ENCODE measurements around the gene EPHB2. TPM values are rescaled to one million over a fixed set of nuclear protein-coding genes. Genes with fewer than 3 reads are reported as not detected.

EPHB2 gene
- total and polyA plus RNA-seq, 8 donors, result 0.13 to 88.1 (median 2.6) TPM; not detected in 1

DNA sequence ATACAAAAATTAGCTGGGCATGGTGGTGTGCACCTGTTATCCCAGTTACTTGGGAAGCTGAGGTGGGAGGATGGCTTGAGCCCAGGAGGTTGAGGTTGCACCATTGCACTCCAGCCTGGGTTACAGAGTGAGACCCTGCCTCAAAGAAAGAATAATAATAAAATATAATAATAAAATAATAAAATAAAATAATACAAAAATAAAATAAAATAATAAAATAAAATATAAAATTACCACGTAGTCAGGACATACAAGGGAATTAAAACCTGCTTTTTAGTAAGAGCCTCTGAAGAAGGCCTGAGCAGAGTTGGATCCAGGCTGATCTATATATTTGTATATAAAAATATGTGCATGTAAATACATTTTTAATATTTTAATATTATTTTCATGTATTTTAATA lies 41.7 kb downstream of the EPHB2 start:
- intact Hi-C loops (cut with DNase I; ENCODE audit: low total_unique reads), result no loop called here
- 91 to 96% (median 95%) methylated on average over 1 of the region's 1 CpG for WGBS, 5 donors
- H3K4me1 ChIP-seq, result peaks cover 11 to 27% (median 17%) of the 10 kb centered on the region in 4 donors

DNA sequence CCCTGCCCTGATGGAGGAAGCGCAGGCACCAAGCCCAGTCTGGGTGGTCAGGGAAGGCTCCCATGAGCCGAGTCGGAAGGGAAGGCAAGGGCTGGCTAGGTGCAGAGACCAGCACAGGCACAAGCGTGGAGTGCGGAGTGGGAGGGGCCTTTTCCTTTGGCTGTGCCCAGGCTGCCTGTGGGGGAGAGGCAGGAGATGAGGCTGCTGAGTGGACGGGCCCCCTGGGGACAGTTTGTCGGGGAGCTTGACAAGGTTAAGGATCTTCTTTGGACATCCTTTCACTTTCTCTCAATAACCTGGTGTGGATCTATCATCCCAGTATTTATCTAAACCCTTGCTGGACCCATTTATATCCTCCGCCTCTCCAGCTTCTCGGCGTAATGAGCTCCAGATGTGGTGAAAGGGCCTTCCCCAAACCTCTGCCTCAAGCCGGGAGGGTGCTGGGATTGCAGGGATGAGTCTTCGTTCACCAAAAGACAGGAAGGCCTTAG lies 42.9 kb downstream of the EPHB2 start:
- H3K27me3 ChIP-seq, result peaks cover 0 to 6% (median 0%) of the 10 kb centered on the region in 3 donors
- TF ChIP-seq POLR2AphosphoS5 (IDR thresholded peaks at IDR 0.05) (no peak), EP300 (IDR thresholded peaks at IDR 0.05) (no peak), CTCF (IDR thresholded peaks at IDR 0.05) (no peak), POLR2A (IDR thresholded peaks at IDR 0.05) (no peak)
- no peak overlapping the region for H3K4me3 ChIP-seq
- DNase-seq, result peak in 1 of 2 donors; percentile 60
- no peaks in the 10 kb centered on the region for H3K9me3 ChIP-seq
- peak overlapping the region in 1 of 5 donors; percentile 13 for H3K27ac ChIP-seq
- 74 to 84% (median 83%) methylated on average over 12 of the region's 12 CpGs for WGBS, 5 donors
- H3K36me3 ChIP-seq, result no peaks in the 10 kb centered on the region
- intact Hi-C loops (cut with DNase I; ENCODE audit: low total_unique reads), result no loop called here
- H3K4me1 ChIP-seq, result peaks cover 11 to 27% (median 17%) of the 10 kb centered on the region in 4 donors

More for the DNA sequence above, 41.7 kb downstream of the EPHB2 start:
- H3K9me3 ChIP-seq, result no peaks in the 10 kb centered on the region
- no peaks in the 10 kb centered on the region for H3K36me3 ChIP-seq
- no peak overlapping the region for H3K27ac ChIP-seq
- no peak overlapping the region for H3K4me3 ChIP-seq
- peaks cover 0 to 6% (median 0%) of the 10 kb centered on the region in 3 donors for H3K27me3 ChIP-seq
- TF ChIP-seq CTCF (IDR thresholded peaks at IDR 0.05) (no peak), POLR2AphosphoS5 (IDR thresholded peaks at IDR 0.05) (no peak), POLR2A (IDR thresholded peaks at IDR 0.05) (no peak), EP300 (IDR thresholded peaks at IDR 0.05) (no peak)
- no peak for DNase-seq

GRCh38 chr1:22754106-22754768 lies 43.6 kb downstream of the EPHB2 start:
- 78 to 85% (median 81%) methylated on average over 7 to 10 of the region's 10 CpGs for WGBS, 5 donors
- intact Hi-C loops (cut with DNase I; ENCODE audit: low total_unique reads), result no loop called here
- H3K4me3 ChIP-seq, result no peak overlapping the region
- no peaks in the 10 kb centered on the region for H3K9me3 ChIP-seq
- H3K27me3 ChIP-seq, result peaks cover 0 to 6% (median 0%) of the 10 kb centered on the region in 3 donors
- no peaks in the 10 kb centered on the region for H3K36me3 ChIP-seq
- peaks cover 11 to 26% (median 17%) of the 10 kb centered on the region in 4 donors for H3K4me1 ChIP-seq
- TF ChIP-seq CTCF (IDR thresholded peaks at IDR 0.05), result no peak
- no peak for TF ChIP-seq POLR2A (IDR thresholded peaks at IDR 0.05)
- TF ChIP-seq EP300 (IDR thresholded peaks at IDR 0.05), result no peak
- no peak for TF ChIP-seq POLR2AphosphoS5 (IDR thresholded peaks at IDR 0.05)
- DNase-seq, result no peak
- peak overlapping the region in 1 of 5 donors; percentile 13 for H3K27ac ChIP-seq

DNA sequence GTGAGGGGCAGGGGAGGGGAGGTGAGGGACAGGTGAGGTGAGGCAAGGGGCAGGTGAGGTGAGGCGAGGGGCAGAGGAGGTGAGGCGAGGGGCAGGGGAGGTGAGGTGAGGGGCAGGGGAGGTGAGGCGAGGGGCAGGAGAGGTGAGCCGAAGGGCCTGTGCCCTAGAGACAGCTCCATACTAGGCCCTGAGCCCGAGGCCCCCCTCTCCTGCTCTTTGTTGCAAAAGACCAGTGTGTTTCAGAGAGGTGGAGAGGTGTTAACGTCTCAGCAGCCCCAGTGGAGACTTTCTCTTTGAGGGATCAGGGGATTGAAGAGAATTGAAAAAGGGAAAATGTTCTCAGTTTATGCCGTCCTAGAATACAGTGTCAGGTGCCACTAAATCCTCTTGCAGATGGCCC lies 44.2 kb downstream of the EPHB2 start:
- Histone ChIP-seq H3K36me3 (no peaks in the 10 kb centered on the region), H3K9me3 (no peaks in the 10 kb centered on the region), H3K4me1 (peaks cover 11 to 20% (median 17%) of the 10 kb centered on the region in 4 donors), H3K27ac (no peak overlapping the region), H3K4me3 (no peak overlapping the region), H3K27me3 (peaks cover 0 to 6% (median 0%) of the 10 kb centered on the region in 3 donors)
- WGBS, 5 donors, result 61 to 73% (median 66%) methylated on average over 7 of the region's 7 CpGs
- intact Hi-C loops (cut with DNase I; ENCODE audit: low total_unique reads), result no loop called here
- no peak for DNase-seq
- TF ChIP-seq POLR2A (IDR thresholded peaks at IDR 0.05) (no peak), POLR2AphosphoS5 (IDR thresholded peaks at IDR 0.05) (no peak), EP300 (IDR thresholded peaks at IDR 0.05) (no peak), CTCF (IDR thresholded peaks at IDR 0.05) (no peak)
